ENCODE data around the gene PARD6A.

PARD6A gene

DNA sequence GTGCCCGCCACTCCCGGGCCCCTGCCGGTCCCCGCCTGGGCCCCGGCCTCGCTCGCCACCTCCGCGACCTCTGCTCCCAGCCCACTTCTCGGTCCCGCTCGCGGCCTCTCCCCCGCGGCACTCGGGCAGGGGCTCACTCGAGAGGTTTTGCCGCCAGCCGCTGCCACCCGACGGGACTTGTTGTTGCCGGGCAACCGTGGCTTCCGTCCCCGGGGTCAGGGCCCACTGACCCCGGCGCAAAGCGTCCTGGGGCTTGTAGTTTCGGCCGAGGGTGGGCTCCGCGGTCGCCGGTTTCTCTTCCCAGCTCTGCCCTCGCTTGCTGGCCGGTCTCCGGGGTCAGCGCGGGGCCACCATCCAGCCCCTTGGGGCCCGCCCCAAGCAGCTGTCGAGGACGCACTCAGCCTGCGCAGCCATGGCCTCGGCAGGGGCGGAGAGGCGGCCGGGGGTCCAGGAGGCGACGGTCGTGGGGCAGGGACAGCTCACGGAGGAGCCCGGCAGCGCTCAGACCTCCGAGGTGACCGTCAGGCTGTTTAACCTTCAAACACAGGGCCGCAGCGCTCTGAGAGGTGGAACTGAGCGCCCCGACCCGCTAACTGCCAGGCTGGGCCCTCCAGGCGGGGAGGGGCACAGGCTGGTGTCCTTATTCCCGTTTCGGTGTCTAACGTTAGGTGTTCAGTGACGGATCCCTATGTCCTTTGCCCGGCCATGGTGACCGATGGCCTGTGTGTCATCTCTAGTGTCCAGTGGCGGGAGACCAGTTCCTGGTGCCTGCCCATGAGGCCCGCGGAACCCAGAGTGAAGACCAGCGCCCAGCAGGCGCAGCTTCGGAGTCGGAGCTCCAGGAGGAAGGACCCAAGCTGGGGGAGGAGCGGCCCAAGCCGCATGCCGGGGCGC is 6.0 kb downstream of the PARD6A start, which contains the start of the genes C16orf86 and ENKD1:
Gene C16orf86 (plus strand): TSS at position 256 of the 894 bp plus-strand sequence. CDS start 157 bp downstream, at position 413.
Gene ENKD1 (minus strand): TSS at position 192 of the 894 bp plus-strand sequence. CDS start 308 bp downstream, outside the sequence.
- FAIRE-seq: peak; percentile 33
- peak; percentile 93 for DNase-seq (ENCODE audit: insufficient read length, low spot score)

DNA sequence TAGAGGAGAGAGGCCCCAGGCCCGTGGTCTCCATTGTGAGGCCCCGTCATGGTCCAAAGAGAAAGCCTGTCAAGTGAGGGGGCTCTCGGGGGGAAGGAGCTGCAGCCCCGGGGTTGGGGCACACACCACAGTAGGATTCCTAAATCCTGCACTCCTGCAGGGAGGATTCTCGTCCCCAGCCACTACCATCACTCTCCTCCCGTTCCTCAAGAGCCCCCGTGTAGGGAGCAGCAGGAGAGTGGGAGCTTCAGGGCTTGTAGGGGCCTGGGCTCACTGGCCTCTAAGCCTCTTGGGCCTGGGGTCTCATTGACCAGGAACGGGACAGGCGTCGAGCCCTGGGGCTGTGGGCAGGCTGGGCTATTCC is 6.7 kb downstream of the PARD6A start:
- FAIRE-seq: no peak
- DNase-seq (ENCODE audit: insufficient read length, low spot score): no peak

DNA sequence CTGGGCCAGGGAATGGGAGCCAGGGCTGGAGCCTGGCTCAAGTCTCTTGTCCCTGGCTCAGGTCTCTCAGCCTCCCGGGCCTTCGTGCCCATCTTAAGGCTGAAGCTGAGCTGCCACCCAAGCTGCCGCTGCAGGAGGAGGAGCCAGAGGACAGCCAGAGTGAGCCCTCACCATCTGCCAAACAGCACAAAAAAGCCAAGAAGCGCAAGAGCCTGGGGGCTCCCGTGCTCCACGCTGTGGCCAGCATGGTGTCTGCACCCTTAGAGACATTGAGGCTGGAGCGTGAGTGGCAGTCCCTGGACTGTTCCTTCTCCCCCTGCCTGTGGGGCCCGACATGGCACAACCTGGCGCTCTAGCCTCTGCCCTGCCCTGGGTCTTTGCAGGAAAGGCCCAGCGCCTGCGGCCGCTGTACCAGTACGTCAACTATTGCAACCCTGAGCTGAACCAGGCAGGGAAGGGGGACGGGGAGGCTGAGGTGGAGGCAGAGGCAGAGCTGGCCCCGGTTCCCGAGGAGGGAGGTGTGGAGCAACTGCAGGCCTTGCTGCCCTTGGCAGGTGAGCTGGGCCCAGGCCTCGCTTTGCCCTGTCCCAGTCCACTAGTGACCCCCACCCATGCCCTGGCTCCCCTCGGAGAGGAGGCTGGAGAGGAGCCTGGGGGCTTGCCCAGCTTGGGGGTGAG is 7.2 kb downstream of the PARD6A start:
- DNase-seq (ENCODE audit: insufficient read length, low spot score) (peak; percentile 83), FAIRE-seq (no peak)

DNA sequence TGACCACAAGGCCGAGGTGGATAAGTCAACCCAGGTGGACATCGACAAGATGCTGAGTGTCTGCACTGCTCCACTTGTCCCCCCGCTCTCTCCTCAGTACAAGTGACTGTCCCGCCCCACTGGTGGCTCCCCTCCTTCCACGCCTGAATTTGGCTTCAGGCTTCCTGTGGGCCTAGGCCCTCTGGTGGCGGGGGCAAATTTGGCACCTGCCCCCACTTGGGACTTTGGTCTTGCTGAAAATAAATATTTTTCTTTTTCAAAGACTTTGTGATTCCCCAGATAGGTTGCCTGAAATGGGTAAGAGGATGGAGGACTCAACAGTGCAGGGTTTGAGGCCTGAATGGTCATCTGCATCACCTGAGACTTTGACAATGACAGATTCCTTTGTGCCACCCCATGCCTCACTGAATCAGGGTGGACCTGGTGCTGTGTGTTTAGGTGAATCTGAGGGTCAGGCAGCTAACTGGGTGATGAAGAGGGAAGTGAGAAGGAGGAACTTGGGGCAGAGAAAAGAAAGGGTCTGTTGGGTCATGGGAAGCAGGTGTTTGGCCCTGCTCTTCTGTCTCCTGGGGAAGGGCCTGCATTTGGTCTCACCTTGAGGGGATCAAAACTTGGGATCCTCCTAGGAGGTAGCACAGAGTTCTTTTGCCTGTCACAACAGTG is 7.9 kb downstream of the PARD6A start:
- DNase-seq (ENCODE audit: insufficient read length, low spot score) (no peak), FAIRE-seq (no peak)

DNA sequence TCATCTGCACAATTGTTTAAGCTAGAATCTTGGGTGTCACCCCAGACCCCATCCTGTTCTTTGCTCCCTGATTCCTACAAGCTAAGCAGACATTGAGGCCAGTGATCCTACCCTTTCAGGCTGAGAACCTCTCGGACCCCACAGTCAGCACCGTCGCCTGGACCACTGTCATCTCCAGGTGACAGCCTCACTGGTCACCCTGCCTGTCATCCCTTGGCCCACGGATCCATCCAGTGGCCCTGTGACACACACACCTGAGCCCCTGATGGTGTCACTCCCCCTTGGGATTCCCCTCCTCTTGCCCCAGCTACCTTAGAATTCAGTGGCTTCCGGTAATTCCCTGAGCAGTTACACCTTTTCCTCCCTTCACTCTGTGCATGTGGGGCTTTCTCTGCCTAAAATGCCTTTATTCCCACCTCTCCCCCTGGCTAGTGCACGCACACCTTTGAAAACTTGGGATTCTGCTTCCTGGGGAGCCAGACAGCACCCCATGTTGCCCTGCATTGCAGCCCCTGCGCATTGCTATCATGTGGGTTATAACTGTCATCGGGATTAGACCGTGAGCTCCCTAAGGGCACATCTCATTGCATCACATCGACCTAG is 8.8 kb downstream of the PARD6A start:
- FAIRE-seq (no peak), DNase-seq (ENCODE audit: insufficient read length, low spot score) (no peak)

DNA sequence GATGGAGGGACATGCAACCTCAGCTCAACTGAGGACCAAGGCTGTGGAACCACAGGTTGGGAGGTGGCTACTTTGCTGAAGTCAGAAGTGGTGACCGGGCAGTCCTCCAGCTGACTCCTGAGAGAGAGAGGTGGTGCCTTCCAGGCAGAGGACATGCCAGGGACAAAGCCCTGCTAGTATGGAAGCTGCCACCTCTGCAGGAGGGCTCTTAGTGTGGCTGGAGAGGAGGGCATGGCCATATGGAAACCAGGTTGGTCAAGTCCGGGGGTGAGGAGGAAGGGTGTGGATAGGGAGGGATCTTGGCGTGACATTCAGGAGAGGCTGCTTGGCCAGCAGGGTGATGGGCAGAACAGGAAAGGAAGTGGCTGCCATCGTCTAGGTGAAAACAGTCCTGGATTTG is 11.5 kb downstream of the PARD6A start:
- DNase-seq (ENCODE audit: insufficient read length, low spot score) (no peak), FAIRE-seq (no peak)

DNA sequence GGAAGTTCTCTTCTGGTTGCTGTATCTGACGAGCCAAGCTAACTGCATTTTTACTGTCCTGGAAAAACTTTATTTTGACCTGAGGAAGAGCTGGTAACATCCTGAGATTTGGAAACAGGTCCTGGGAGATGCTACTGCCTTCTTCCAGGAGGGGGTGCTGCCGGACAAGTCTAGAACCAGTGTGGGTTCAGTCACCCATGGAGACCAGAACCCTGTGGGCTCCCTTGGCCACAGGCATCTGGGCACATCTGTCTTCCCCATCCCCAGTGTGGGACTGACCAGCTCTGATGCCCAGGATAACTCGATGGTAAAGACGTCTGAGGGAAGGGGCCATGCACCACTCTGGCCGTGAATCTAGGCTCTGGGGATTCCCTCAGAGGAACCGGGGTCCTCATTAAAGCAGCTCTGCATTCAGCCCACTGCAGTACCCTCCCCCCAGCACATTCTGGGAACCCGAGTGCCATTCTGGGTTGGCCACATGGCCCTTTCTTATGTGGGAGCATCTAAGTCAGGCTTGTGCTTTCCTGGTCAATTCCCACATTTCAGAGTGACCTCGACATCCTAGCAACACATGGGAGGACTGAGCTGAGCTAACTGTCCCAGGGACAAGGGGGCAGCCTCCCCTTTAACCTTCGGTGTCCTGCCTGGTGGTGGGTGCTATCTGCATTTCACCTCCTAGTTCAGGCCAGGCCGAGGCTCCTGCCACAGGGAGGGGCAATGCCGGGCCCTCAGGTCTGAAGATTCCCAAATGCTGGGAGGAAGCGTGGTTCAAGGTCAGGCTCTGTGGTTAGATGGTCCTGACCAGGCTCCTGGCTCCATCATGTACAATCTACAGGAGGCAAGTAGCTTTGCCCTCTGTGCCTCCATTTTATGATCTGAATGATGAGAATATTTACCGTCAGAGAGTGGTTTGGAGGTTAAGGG is 12.2 kb downstream of the PARD6A start:
- peak; percentile 66 for FAIRE-seq
- peak; percentile 82 for DNase-seq (ENCODE audit: insufficient read length, low spot score)

DNA sequence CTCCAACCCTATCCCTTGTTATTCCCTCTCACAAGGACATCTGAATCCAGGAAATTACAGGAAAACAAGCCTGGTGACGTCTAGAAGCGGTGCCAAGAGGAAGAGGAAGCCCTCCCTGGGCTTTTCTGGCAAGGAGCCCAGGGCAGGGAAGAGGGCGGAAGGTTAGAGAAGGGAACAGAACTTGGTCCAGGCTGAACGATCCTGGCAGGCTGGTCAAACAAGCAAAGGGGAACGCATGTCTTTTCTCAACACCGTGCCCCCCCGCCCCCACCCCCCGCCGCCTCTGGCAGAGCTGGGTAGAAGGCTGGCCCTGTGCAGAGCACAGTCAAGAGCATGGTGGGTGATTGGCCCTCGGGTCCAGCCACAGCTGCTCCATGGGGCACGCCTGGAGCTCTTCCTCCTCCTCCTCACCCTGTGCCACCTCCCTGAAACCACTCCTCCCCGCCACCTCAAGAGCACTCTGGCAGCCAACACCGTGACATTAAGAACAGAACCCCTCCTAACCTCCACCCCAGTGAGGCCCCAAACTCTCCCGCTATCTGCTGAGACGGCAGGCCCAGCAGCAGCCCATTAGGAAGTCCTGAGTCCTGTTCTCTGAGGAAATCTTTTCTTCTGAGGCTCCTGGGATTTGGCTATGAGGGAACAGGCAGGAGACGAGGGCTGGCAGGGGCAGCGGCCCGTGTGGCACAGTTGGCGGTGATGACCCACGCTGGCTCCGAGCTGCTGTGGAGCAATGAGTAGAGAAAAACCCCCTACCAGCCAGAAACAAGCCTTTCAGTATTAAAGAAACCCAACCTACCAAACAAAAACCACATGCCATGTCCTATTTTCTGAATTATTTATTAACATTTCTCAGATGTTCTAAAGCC is 13.2 kb downstream of the PARD6A start:
- DNase-seq (ENCODE audit: insufficient read length, low spot score): no peak
- FAIRE-seq: no peak

DNA sequence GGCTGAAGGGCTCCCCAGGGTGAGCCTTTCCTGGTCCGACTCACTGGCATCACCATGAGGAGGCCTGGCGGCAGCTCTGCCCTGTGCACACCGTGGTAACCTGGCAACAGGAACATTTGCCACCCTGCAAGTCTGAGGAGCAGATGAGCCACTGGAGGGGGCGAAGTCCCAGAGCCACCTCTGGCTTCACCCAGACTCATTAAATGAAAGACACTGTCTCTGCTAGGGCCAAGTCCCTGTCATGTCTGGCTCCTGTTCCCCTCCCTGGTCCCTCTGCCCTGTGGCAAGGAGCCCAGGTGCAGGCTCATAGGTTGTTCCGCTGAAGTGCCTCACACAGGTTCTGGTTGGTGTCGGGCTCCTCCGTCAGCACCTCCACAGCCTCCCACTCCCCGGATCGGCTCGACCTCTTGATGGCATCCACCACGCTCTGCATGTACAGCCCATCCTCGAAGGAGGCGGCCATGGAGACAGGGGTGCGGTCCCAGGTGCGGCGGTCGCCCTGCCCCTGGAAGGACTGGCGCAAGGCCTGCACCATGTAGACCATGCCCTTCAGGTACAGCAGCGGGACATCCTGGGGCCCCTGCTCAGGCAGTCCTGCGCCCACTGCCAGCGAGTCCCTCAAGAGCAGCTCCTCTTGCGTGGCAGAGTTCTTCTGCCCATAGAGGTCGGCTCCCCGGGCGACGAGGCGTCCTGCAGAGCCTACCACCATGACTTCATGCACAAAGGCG is 14.3 kb downstream of the PARD6A start:
- no peak for FAIRE-seq
- no peak for DNase-seq (ENCODE audit: insufficient read length, low spot score)

DNA sequence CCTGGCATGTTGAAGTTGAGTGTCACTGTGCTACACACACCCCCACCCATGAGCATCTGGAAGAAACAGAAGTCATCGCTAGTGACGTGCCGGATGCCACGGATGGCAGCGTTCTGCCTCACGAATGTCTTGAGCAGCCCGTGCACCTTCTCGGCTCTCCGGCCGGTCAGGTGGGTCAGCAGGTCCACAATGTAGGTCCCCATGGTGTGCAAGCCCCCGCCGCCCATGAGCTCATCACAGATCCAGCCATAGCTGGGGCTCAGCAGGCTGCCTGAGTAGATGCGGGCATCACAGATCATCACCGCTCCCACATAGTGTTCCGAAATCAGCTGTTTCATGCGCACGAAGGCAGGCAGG is 14.8 kb downstream of the PARD6A start:
- DNase-seq (ENCODE audit: insufficient read length, low spot score): no peak

DNA sequence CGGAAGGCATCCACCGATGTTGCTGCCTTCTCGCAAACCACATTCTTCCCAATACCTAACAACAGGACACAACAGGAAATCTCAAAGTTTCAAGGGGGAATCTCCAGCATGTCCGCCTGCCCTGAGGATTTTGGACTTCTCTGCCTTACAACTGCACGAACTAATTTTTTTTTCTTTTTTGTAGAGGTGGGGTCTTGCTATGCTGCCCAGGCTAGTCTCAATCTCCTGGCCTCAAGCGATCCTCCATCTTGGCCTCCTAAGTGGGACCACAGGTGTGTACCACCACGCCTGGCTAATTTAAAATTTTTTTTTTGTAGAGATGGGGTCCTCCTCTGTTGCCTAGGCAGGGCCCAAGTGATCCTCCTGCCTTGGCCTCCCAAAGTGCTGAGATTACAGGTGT is 15.2 kb downstream of the PARD6A start:
- FAIRE-seq: no peak
- no peak for DNase-seq (ENCODE audit: insufficient read length, low spot score)

More for the DNA sequence above, 14.8 kb downstream of the PARD6A start:
- FAIRE-seq: no peak

DNA sequence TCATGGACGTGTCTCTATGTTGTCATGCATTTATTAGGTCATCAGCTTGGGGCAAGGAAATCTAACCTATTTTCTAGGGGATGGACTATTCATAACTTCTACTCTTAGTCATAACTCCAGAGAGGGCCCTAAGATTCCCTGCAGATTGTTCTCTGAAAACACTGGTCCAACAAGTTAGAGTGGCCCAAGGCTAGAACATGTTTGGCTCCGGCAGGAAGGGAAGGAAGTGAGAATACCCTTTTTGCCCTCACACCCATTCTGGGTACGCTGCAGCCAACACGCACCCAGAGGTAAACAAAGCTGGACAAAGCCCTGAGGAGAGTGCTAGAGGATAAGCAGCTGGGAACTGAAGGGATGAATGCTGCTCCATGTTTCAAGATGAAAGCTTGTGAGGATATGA is 15.8 kb downstream of the PARD6A start:
- DNase-seq (ENCODE audit: insufficient read length, low spot score) (no peak), FAIRE-seq (no peak)

DNA sequence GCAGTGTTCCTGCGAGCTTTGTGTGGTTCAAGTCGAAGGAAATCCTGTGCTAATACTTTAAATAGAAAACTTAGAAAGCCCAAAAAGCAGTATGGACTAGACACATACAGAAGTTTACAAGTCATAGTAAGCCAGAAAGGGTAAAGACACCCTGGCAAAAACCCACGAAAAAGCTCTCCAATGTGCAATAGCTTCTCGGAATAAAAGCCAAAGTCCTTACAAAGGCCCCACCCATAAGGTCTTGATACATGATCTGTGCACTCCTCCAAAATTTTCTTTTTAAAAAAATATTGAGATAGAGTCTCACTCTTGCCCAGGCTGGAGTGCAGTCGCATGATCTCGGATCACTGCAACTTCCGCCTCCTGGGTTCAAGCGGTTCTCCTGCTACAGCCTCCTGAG is 16.2 kb downstream of the PARD6A start:
- no peak for DNase-seq (ENCODE audit: insufficient read length, low spot score)

DNA sequence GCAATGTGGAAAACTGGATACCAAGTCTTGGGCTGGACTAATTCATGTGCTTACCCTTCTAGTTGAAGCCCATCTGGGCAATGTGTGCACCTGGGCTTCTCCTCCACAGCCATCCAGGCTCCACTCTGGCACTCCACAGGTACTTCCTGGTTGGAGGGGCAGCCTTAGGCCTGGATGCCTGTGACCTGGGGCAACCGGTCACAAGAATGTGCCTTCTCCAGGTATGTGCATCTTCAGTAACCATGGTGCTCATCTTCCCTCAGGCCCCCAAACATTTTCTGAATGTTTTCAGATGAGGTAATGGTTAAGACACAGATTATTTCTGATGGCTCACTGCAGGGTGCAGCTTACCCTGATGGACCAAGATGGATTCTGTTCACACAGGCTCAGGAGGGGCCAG is 17.0 kb downstream of the PARD6A start:
- FAIRE-seq: peak; percentile 33
- no peak for DNase-seq (ENCODE audit: insufficient read length, low spot score)

More for the DNA sequence above, 16.2 kb downstream of the PARD6A start:
- FAIRE-seq: no peak

DNA sequence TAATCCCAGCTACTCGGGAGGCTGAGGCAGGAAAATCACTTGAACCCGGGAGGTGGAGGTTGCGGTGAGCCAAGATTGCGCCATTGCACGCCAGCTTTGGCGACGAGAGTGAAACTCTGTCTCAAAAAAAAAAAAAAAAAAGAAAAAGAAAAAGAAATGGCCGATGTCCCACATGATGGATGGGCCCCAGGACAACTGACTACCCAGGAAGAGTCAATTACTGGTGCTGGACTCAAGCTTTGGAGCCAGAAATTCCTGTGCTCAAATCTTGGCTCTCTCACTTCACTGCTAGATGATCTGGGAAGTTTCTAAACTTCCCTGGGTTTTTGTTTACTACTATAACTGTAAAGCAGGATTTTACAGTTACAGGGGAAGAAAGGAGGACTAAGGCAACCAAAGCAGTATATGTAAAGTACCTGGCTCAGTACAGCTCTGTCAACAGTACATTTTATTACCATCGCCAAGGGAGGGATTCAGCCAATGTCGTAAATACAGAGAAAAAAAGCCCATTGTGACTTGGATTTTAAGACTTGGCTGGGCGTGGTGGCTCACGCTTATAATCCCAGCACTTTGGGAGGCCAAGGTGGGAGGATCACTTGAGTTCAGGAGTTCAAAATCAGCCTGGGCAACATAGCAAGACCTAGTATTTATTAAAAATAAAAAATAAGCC is 17.7 kb downstream of the PARD6A start:
- FAIRE-seq: no peak
- DNase-seq (ENCODE audit: insufficient read length, low spot score): no peak

DNA sequence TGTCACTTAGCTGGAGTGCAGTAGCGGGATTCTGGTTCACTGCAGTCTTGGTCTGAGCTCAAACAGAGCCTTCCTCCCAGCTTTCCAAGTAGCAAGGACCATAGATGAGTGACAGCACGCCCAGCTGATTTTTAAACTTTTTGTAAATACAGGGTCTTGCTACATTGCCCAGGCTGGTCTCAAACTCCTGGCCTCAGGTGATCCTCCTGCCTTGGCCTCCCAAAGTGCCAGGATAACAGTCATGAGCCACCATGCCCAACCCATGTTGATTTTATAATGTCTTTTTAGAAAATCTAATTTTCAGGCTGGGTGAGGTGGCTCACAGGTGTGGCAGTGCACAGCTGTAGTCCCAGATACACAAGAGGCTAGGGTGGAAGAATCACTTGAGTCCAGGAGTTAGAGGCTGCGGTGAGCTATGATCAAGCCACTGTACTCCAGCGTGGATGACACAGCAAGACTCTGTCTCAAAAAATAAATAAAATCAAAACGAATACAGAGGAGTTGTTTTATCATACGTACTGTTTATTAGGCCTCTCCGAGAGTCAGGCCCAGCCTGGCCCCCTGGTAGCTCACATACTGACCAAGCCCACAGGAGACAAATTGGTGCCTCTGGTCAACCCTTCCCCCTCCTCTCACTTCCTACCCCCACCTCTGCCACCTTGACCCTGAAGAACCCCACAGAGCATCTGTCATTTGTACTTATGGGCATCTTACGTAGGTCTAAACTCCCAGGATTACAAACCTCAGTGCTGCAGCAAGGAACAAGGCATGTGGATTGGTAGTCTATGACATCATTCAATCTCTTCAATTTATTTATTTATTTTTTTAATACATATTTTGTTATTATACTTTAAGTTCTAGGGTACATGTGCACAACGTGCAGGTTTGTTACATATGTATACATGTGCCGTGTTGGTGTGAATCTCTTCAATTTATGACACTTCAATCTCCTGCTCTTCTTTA is 19.5 kb downstream of the PARD6A start:
- no peak for DNase-seq (ENCODE audit: insufficient read length, low spot score)

DNA sequence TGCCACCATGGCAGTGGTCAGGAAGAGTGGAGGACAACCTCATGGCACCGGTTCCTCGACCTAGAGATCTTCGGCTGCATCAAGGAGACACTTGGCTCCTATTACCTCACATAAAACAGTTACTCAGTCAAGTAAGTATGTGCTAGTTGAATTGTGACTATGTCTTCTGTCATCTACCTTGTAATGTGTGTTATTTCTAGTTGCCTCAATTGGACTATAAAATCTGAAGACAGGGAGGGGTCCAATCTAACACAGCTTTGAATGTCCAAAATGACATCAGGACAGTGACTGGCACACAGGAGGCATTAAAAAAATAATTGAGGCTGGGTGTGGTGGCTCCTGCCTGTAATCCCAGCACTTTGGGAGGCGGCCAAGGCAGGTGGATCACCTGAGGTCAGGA is 23.0 kb downstream of the PARD6A start:
- FAIRE-seq (no peak), DNase-seq (ENCODE audit: insufficient read length, low spot score) (no peak)

More for the DNA sequence above, 19.5 kb downstream of the PARD6A start:
- FAIRE-seq: no peak
